Right lobe of liver (tissue), 6 donors: ENCODE results near the gene GLRX2. TPM values are rescaled to one million over a fixed set of nuclear protein-coding genes. Genes with fewer than 3 reads are reported as not detected.
A peak's percentile ranks its signal among the peaks of the same experiment; 100 is the strongest.

ENCODE experiments used
- ATAC-seq, 4 donors: fragments of 200-7000 bp; cut with Tn5 transposase; one replicate each; pipeline ENCODE4 v1.9.1; 2020; ENCODE audit warnings: mild to moderate bottlenecking in 4 of 4, moderate library complexity in 4 of 4
- DNase-seq, 3 donors: peaks; one replicate each; pipeline ENCODE4 v3.0.0-alpha.2; 2020
- H3K27ac ChIP-seq, 3 donors: fragments of 200-600 bp; one replicate each; pipeline ENCODE4 v1.8.0; 2022
- H3K27me3 ChIP-seq, 2 donors: fragments of 200-600 bp; one replicate each; pipeline ENCODE4 v1.8.0; 2022
- H3K36me3 ChIP-seq, 4 donors: fragments of 200-600 bp; sonication (generic) in 1 of 4; one replicate each; pipeline versions ENCODE4 v1.5.1 to v1.8.0; 2017 to 2022; ENCODE audit warnings: control low read depth in 1 of 4
- H3K4me1 ChIP-seq, 4 donors: fragments of 200-600 bp; sonication (generic) in 1 of 4; one replicate each; pipeline versions ENCODE4 v1.5.1 to v1.8.0; 2017 to 2022; ENCODE audit warnings: control low read depth in 1 of 4
- H3K4me3 ChIP-seq, 3 donors: fragments of 200-600 bp; one replicate each; pipeline ENCODE4 v1.8.0; 2022
- H3K9me3 ChIP-seq, 4 donors: fragments of 200-600 bp; sonication (generic) in 1 of 4; one replicate each; pipeline versions ENCODE4 v1.5.1 to v1.8.0; 2017 to 2022; ENCODE audit warnings: control low read depth in 1 of 4
- POLR2A ChIP-seq: fragments of 450-650 bp; IDR thresholded peaks from one replicate; pipeline ENCODE4 v1.6.1; 2017; ENCODE audit warnings: antibody characterized with exemption, mild to moderate bottlenecking
- WGBS: methylation state at CpG from one replicate; pipeline ENCODE4 v1.1.6; 2018; ENCODE audit warnings: low coverage, low lambda C conversion rate; ENCODE audit not compliant: insufficient coverage; ENCODE audit errors: missing lambda C conversion rate; 5-methylcytosine and 5-hydroxymethylcytosine counted together
- intact Hi-C, 2 donors: fragments of 100-400 bp; cut with DNase I; formaldehyde crosslinking; loops; one replicate each; pipeline versions ENCODE4 v1.11.2 to v1.14.1; 2022
- total RNA-seq, 6 experiments: library from RNA; depleted of rRNA in 2 of 6; stranded (reverse); fragments of >200 nt in 2 of 6; fragmentation: NEBNext Ultra II Directional in 3 of 6; extraction: Animal tissue kit (Norgen Biotek cat#: 25700) in 3 of 6; gene quantifications; one replicate each; pipeline versions ENCODE4 v1.1.0 to v1.2.4, GENCODE V29; 2016 to 2023
- TF ChIP-seq, protein P1 (sequence below), 4 donors: fragments of 200-600 bp in 3 of 4; fragments of 450-650 bp in 1 of 4; IDR thresholded peaks; one replicate each; pipeline versions ENCODE4 v1.5.1 to v1.8.0; 2016 to 2022; ENCODE audit warnings: antibody characterized with exemption in 4 of 4, mild to moderate bottlenecking in 2 of 4
- donor health status: DM: no; HTN: yes; CAD: no.
- donor health status: DM: no; HTN: no; CAD: no.
- donor health status: DM: no; HTN: no; CAD: no.
- donor health status: DM: no; HTN: yes; CAD: no.
- donor health status: DM: no; HTN: yes; CAD: no.

The GLRX2 gene
- total RNA-seq, 6 experiments from 2014 or later: 9.5 to 20.1 (median 12.1) TPM

DNA sequence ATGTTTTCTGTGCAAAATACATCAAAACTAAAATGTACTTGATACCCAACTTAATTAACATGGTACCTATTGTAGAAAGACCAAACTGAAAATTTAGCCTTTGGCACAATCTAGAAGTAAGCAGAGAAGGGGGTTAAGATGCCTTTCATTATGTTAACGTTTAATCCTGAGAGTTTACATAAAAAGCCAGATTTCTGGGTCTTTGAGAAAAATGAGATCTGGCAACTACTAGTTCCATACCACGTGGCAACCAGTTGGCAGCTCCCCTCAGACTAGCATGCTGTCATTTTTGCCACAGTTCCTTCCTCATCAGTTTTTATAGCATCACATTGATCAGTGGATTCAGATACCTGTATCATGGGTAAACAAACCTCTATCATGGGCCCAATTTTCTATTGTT is 44.3 kb downstream of the GLRX2 start:
- ATAC-seq: no peak
- TF ChIP-seq, protein P1, sequence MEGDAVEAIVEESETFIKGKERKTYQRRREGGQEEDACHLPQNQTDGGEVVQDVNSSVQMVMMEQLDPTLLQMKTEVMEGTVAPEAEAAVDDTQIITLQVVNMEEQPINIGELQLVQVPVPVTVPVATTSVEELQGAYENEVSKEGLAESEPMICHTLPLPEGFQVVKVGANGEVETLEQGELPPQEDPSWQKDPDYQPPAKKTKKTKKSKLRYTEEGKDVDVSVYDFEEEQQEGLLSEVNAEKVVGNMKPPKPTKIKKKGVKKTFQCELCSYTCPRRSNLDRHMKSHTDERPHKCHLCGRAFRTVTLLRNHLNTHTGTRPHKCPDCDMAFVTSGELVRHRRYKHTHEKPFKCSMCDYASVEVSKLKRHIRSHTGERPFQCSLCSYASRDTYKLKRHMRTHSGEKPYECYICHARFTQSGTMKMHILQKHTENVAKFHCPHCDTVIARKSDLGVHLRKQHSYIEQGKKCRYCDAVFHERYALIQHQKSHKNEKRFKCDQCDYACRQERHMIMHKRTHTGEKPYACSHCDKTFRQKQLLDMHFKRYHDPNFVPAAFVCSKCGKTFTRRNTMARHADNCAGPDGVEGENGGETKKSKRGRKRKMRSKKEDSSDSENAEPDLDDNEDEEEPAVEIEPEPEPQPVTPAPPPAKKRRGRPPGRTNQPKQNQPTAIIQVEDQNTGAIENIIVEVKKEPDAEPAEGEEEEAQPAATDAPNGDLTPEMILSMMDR (IDR thresholded peaks at IDR 0.05): no peak
- TF ChIP-seq POLR2A: no peak
- WGBS: 3% methylated on average over 2 of the region's 2 CpGs
- intact Hi-C loops: no loop called here
- no peaks in the 10 kb centered on the region for H3K27me3 ChIP-seq
- DNase-seq: no peak
- H3K27ac ChIP-seq: no peak overlapping the region
- H3K36me3 ChIP-seq: no peaks in the 10 kb centered on the region
- H3K4me1 ChIP-seq: peaks cover 0 to 26% (median 12%) of the 10 kb centered on the region in 4 donors
- H3K4me3 ChIP-seq: no peak overlapping the region
- no peaks in the 10 kb centered on the region for H3K9me3 ChIP-seq

DNA sequence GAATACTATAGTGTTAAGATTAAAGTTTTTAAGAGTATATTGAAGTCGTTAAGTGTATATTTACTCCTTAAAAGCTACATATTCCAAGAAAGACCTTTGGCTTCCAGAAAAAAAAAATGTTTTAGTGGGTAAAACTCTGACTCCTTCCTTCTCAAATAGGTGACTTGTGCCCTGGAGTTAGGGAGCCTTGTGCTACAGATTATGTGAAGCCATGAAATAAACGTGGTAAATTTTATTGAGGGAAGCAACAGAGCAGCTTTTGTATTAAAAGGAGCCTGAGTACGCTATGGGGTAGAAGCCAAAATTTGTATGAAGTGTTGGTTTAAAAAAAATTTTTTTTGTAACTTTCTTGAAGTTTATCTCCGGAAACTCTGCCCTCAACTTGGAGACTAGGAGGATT is 44.8 kb downstream of the GLRX2 start:
- DNase-seq (no peak), ATAC-seq (no peak)
- no peak for TF ChIP-seq POLR2A
- TF ChIP-seq, protein P1 (IDR thresholded peaks at IDR 0.05): no peak

DNA sequence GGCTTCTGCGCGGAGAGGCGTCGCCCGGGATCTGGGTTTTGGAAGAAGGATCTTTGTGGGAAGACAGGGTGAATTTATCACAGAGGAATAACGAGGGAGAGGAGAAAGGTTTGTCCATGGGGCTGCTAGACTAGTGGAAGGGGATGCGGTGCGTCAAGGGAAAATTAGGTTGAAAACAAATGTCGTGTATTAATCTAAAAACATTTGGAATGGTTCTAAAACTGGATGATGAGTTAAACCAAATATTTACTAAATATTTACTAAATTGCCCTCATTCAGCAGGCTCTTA is 45.2 kb downstream of the GLRX2 start:
- intact Hi-C loops: no loop called here

More for the DNA sequence above, 44.8 kb downstream of the GLRX2 start:
- H3K4me3 ChIP-seq: peak overlapping the region; percentile 75 to 87 (median 85)
- intact Hi-C loops: no loop called here
- H3K4me1 ChIP-seq: peaks cover 0 to 26% (median 12%) of the 10 kb centered on the region in 4 donors
- H3K27me3 ChIP-seq: no peaks in the 10 kb centered on the region
- peak overlapping the region; percentile 86 to 91 (median 91) for H3K27ac ChIP-seq
- no peaks in the 10 kb centered on the region for H3K9me3 ChIP-seq
- no peaks in the 10 kb centered on the region for H3K36me3 ChIP-seq
- WGBS: 14% methylated on average over 4 of the region's 4 CpGs

GRCh38 chr1:193059282-193060114 is 45.7 kb downstream of the GLRX2 start, which contains the start of the genes RO60 and UCHL5:
TSS of gene RO60 (plus strand) at chr1:193059612. CDS start at chr1:193069055, 9,443 bp downstream.
TSS of gene UCHL5 (minus strand) at chr1:193059360. CDS start at chr1:193059260, 100 bp downstream.
- H3K4me3 ChIP-seq: peak within 1 kb of the TSS; percentile 75 to 87 (median 85)
- WGBS: 0% methylated on average over 26 of the region's 74 CpGs
- TF ChIP-seq, protein P1 (IDR thresholded peaks at IDR 0.05): peak in 1 of 4 donors; percentile 25
- peak; percentile 80 for TF ChIP-seq POLR2A
- no peaks in the 10 kb centered on the region for H3K27me3 ChIP-seq
- H3K4me1 ChIP-seq: peaks cover 0 to 26% (median 12%) of the 10 kb centered on the region in 4 donors
- peak within 1 kb of the TSS; percentile 86 to 91 (median 91) for H3K27ac ChIP-seq
- intact Hi-C loops: no loop called here
- DNase-seq (peak; percentile 97 to 99 (median 98)), ATAC-seq (peak; percentile 94 to 98 (median 96))
- no peaks in the 10 kb centered on the region for H3K36me3 ChIP-seq
- no peaks in the 10 kb centered on the region for H3K9me3 ChIP-seq

More for the DNA sequence above, 45.2 kb downstream of the GLRX2 start:
- TF ChIP-seq, protein P1 (IDR thresholded peaks at IDR 0.05): no peak
- ATAC-seq (no peak), DNase-seq (no peak)
- peak overlapping the region; percentile 86 to 91 (median 91) for H3K27ac ChIP-seq
- no peaks in the 10 kb centered on the region for H3K9me3 ChIP-seq
- peak overlapping the region; percentile 75 to 87 (median 85) for H3K4me3 ChIP-seq
- no peaks in the 10 kb centered on the region for H3K36me3 ChIP-seq
- H3K4me1 ChIP-seq: peaks cover 0 to 26% (median 12%) of the 10 kb centered on the region in 4 donors
- WGBS: 0% methylated on average over 9 of the region's 9 CpGs
- no peaks in the 10 kb centered on the region for H3K27me3 ChIP-seq
